ENCODE results near the gene DEXI.

DNA sequence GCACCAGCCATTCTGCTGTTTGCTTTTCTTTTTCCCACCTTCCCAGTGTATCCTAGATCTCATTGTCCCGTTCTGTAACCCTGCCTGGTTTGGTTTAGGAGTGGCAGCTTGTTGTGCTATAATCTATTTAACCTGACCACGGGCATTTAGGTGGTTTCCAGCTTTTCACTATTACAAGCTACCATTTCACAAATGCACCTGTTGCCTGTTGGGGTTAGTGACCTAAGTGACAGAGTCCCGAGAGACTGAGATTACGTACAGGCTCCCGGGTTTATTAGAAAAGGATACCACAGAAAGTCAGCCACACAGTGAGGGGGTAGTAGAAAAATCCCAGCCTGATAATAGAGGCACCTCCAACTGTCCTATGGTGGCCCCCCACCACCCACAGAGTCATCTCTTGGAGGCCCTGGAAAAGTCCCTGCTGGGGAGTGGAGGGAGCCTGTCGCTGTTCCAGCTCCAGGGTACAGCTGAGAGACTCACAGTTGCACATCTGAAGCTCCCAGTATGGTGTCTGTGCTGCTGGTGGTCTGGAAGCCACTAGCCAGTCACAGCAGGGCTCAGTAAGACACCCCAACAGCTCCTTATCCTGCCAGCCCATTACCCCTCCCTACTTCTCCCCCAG lies 23.3 kb upstream of the DEXI start:
- TF ChIP-seq FOXM1 (IDR thresholded peaks at IDR 0.05; ENCODE audit: borderline replicate concordance) (no peak), ARNT (IDR thresholded peaks at IDR 0.05) (no peak), NFRKB (IDR thresholded peaks at IDR 0.05) (no peak), FOXA1 (IDR thresholded peaks at IDR 0.05) (no peak), ELF4 (IDR thresholded peaks at IDR 0.05) (no peak), TARDBP (IDR thresholded peaks at IDR 0.05) (no peak)
